HepG2 (cell line): ENCODE data around the gene KREMEN1. TPM values are rescaled to one million over a fixed set of nuclear protein-coding genes. Genes with fewer than 3 reads are reported as not detected.

ENCODE experiments used
- ATAC-seq: fragments of 200-7000 bp; cut with Tn5 transposase; 3 replicates; pipeline ENCODE4 v1.9.1; 2020; ENCODE audit warnings: mild to moderate bottlenecking, moderate library complexity
- BruUV-seq: library from RNA; stranded (reverse); fragments of 400-500 nt; replicated peaks from 2 replicates; lab custom pipeline; 2021; lab: Mats Ljungman, UMichigan
- CTCF ChIA-PET: fragments of 300-600 bp; formaldehyde crosslinking; extraction: SDS; loops from one replicate; lab custom pipeline; 2021; ENCODE audit warnings: low total read pairs, inconsistent platforms, low intra/inter-chr PET ratio; lab: Yijun Ruan, JAX
- POLR2A ChIA-PET: fragments of 350-600 bp; sonication (Branson Sonifier 250); formaldehyde crosslinking; loops from one replicate; lab custom pipeline; 2020; ENCODE audit warnings: antibody characterized with exemption, inconsistent platforms; lab: Yijun Ruan, JAX
- DNase-seq: peaks from one replicate; pipeline ENCODE4 v3.0.0-alpha.2; 2015; ENCODE audit warnings: low spot score
- FAIRE-seq: peaks from 3 replicates; lab custom pipeline; 2011; peaks lifted over from hg19 to GRCh38; lab: Jason Lieb, UNC
- H2AFZ ChIP-seq: one replicate; pipeline ENCODE4 v1.6.1; 2011; ENCODE audit warnings: low read length, inconsistent platforms
- H3K27ac ChIP-seq: fragments of 300-600 bp; 3 replicates; pipeline ENCODE4 v1.8.0; 2011; ENCODE audit warnings: mixed run types, mild to moderate bottlenecking, mixed read lengths, low read length, inconsistent platforms; ENCODE audit not compliant: insufficient read depth; ENCODE audit errors: extremely low read length
- H3K27me3 ChIP-seq, 2 experiments: fragments of 200-600 bp in 1 of 2; 2 replicates in 1 of 2; 3 replicates in 1 of 2; pipeline versions ENCODE4 v1.6.0 to v1.8.0; 2011; ENCODE audit warnings: low read length in 2 of 2, mild to moderate bottlenecking in 2 of 2, moderate library complexity in 2 of 2, inconsistent platforms in 1 of 2; ENCODE audit not compliant: insufficient read depth in 2 of 2, control insufficient read depth in 1 of 2
- H3K36me3 ChIP-seq, 2 experiments: fragments of 200-600 bp in 1 of 2; replicated peaks in 1 of 2; 2 replicates in 1 of 2; 3 replicates in 1 of 2; pipeline versions ENCODE4 v1.5.1 to v1.8.0; 2011; ENCODE audit warnings: low read length in 2 of 2, inconsistent platforms in 1 of 2; ENCODE audit not compliant: insufficient read depth in 2 of 2, control insufficient read depth in 1 of 2
- H3K4me1 ChIP-seq: 2 replicates; pipeline ENCODE4 v1.5.1; 2012; ENCODE audit warnings: low read length, inconsistent platforms; ENCODE audit not compliant: insufficient read depth
- H3K4me2 ChIP-seq: 2 replicates; pipeline ENCODE4 v1.6.0; 2011; ENCODE audit warnings: low read depth, low read length, inconsistent platforms
- H3K4me3 ChIP-seq, 3 experiments: fragments of 200-600 bp in 1 of 3; sonication (generic), shearing (Covaris generic) in 1 of 3; replicated peaks in 1 of 3; 2 replicates each; pipeline ENCODE4 v1.5.1; 2011 to 2016; ENCODE audit warnings: low read length in 3 of 3, inconsistent platforms in 2 of 3, low read depth in 2 of 3, mild to moderate bottlenecking in 2 of 3, control low read depth in 1 of 3, mixed read lengths in 1 of 3; ENCODE audit not compliant: insufficient read depth in 1 of 3
- H3K79me2 ChIP-seq: one replicate; pipeline ENCODE4 v1.6.1; 2011; ENCODE audit warnings: low read length, inconsistent platforms; ENCODE audit not compliant: insufficient read depth
- H3K9ac ChIP-seq: 2 replicates; pipeline ENCODE4 v1.6.0; 2011; ENCODE audit warnings: mild to moderate bottlenecking, low read depth, low read length, inconsistent platforms; ENCODE audit not compliant: insufficient read depth
- H3K9me3 ChIP-seq: 2 replicates; pipeline ENCODE4 v1.5.1; 2012; ENCODE audit warnings: mild to moderate bottlenecking, low read length
- H4K20me1 ChIP-seq: 2 replicates; pipeline ENCODE4 v1.6.0; 2011; ENCODE audit warnings: inconsistent platforms, mild to moderate bottlenecking, low read length, moderate library complexity; ENCODE audit not compliant: insufficient read depth
- BCL6 ChIP-seq: IDR thresholded peaks from 2 replicates; pipeline ENCODE4 v1.6.1; 2016; ENCODE audit warnings: missing genetic modification reagents, missing compliant biosample characterization
- ETV5 ChIP-seq: IDR thresholded peaks from 2 replicates; pipeline ENCODE4 v1.6.1; 2018; ENCODE audit warnings: missing biosample characterization, missing genetic modification reagents, inconsistent platforms, borderline replicate concordance
- FOXC1 ChIP-seq: sonication (generic); formaldehyde crosslinking; IDR thresholded peaks from 2 replicates; pipeline ENCODE4 v1.8.0; 2022; ENCODE audit warnings: mild to moderate bottlenecking, missing genetic modification reagents, borderline replicate concordance
- FOXP1 ChIP-seq, 2 experiments: fragments of 450-650 bp in 1 of 2; IDR thresholded peaks; 2 replicates each; pipeline ENCODE4 v1.6.1; 2017 to 2018; ENCODE audit warnings: antibody characterized with exemption in 1 of 2
- JUN ChIP-seq: sonication (generic); formaldehyde crosslinking; IDR thresholded peaks from 2 replicates; pipeline ENCODE4 v1.4.0; 2020; ENCODE audit warnings: mild to moderate bottlenecking, missing genetic modification reagents
- MAFF ChIP-seq: IDR thresholded peaks from 2 replicates; pipeline ENCODE4 v1.6.1; 2011; ENCODE audit warnings: low read depth, low read length, improper control_type of control experiment
- NR2F2 ChIP-seq: IDR thresholded peaks from 2 replicates; pipeline ENCODE4 v1.6.1; 2012; ENCODE audit warnings: low read depth, inconsistent platforms, borderline replicate concordance
- SIN3A ChIP-seq: IDR thresholded peaks from 2 replicates; pipeline ENCODE4 v1.6.1; 2011; ENCODE audit warnings: low read depth, mild to moderate bottlenecking, control low read depth, low read length, borderline replicate concordance
- SP5 ChIP-seq: IDR thresholded peaks from 2 replicates; pipeline ENCODE4 v1.6.1; 2016; ENCODE audit warnings: low read depth, borderline replicate concordance
- SRF ChIP-seq: IDR thresholded peaks from 2 replicates; pipeline ENCODE4 v1.6.1; 2011; ENCODE audit warnings: mild to moderate bottlenecking, low read depth, low read length, moderate library complexity
- XRCC5 ChIP-seq: fragments of 200-400 bp; formaldehyde crosslinking; optimal IDR thresholded peaks from 2 replicates; pipeline ENCODE3; 2017; ENCODE audit warnings: mild to moderate bottlenecking, low read length
- ZBTB20 ChIP-seq: sonication (generic); formaldehyde crosslinking; IDR thresholded peaks from 2 replicates; pipeline ENCODE4 v1.8.1; 2023; ENCODE audit warnings: missing genetic modification reagents, low read depth, mild to moderate bottlenecking, borderline replicate concordance
- ZNF274 ChIP-seq: sonication (generic); formaldehyde crosslinking; IDR thresholded peaks from 2 replicates; pipeline ENCODE4 v1.5.1; 2020; ENCODE audit warnings: mild to moderate bottlenecking, missing genetic modification reagents
- ZNF567 ChIP-seq: sonication (generic); formaldehyde crosslinking; IDR thresholded peaks from 2 replicates; pipeline ENCODE4 v1.8.1; 2023; ENCODE audit warnings: mild to moderate bottlenecking, missing genetic modification reagents, borderline replicate concordance
- WGBS: methylation state at CpG from one replicate; pipeline ENCODE4 v1.1.6; 2017; ENCODE audit warnings: low lambda C conversion rate; 5-methylcytosine and 5-hydroxymethylcytosine counted together
- in situ Hi-C: cut with HindIII; loops from 2 replicates; pipeline ENCODE4 v1.10.0; 2017; ENCODE audit warnings: low pct_unique_long_range_greater_than_20kb; ENCODE audit not compliant: extremely low pct_ligation_motif_present
- intact Hi-C: fragments of 100-400 bp; cut with micrococcal nuclease; formaldehyde crosslinking; loops from one replicate; pipeline ENCODE4 v1.10.0; 2022; ENCODE audit not compliant: unreplicated experiment
- polyA plus RNA-seq, 8 experiments: library from polyadenylated mRNA; depleted of rRNA in 3 of 8; stranded (reverse) in 7 of 8; unstranded in 1 of 8; fragments of >200 nt; fragmentation: Illumina TruSeq in 4 of 8; extraction: Trizol in 4 of 8; gene quantifications; 2 replicates each; pipeline versions ENCODE4 v1.2.1 to v1.2.3, GENCODE V29; 2011 to 2016; ENCODE audit warnings: low read depth in 4 of 8, missing spikeins in 1 of 8, mixed read lengths in 1 of 8; ENCODE audit not compliant: insufficient read depth in 1 of 8
- total RNA-seq, 5 experiments: library from RNA; depleted of rRNA; stranded (reverse); fragments of >200 nt; fragmentation: Illumina TruSeq; extraction: Trizol; gene quantifications; 2 replicates each; pipeline ENCODE4 v1.2.3, GENCODE V29; 2016; ENCODE audit warnings: low read depth in 1 of 5
- TF ChIP-seq, protein P1 (sequence below): conservative IDR thresholded peaks from 2 replicates; pipeline ENCODE4 v1.6.1; 2018; ENCODE audit warnings: missing genetic modification reagents
- TF ChIP-seq, protein P2 (sequence below): sonication (generic); formaldehyde crosslinking; IDR thresholded peaks from 2 replicates; pipeline ENCODE4 v1.4.0; 2020; ENCODE audit warnings: missing genetic modification reagents
- TF ChIP-seq, protein P3 (sequence below): sonication (generic); formaldehyde crosslinking; IDR thresholded peaks from 2 replicates; pipeline ENCODE4; 2020; ENCODE audit warnings: missing genetic modification reagents, mild to moderate bottlenecking, borderline replicate concordance

KREMEN1 gene
- total and polyA plus RNA-seq, 2 of the 13 experiments (the other 11 are each of a cell fraction or from before 2014, with no cell fraction given): 9.8 to 13.8 TPM

DNA sequence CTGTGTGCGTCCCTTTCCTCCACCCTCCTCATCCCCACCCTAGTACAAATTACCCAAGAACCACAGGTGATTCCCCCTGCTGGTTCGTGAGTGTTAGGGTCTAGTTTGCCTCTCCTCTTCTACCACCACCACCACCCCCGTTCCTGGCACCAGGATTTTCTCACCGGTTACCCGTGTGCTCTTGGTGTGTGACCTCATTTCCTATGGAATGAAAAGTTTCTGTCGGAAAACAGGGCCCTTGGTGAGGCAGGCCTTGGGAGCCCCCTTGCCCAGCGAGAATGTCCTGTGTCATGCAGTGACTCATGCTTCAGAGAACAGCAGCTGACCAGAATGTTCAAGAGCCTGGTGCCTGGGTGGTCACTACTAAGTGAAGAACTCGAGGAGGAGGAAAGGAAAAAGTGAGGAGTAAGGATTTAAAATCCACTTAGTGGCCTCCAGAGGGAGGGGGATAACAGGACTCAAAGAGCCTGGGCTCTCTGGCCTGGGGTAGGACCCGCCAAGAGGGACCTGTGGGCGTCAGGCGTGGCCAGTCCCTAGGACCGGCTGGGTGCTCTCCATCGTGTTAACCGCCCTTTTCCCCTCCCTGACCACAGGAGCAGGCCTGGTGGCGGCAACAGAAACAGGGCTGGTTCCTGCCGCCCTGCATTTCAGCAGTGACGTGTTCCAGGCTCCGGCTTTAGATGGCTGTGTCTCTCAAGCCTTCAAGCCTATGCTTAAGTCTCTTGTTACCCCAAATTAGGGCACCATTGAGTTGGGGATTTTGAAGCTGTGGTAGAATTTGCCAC lies 41.4 kb upstream of the KREMEN1 start:
- Histone ChIP-seq H3K4me3 (peak overlapping the region; percentile 18 to 51 (median 36); a peak in 4 of 6 replicates), H4K20me1 (no peaks in the 10 kb centered on the region), H3K9me3 (no peaks in the 10 kb centered on the region), H3K27me3 (no peaks in the 10 kb centered on the region), H3K4me2 (peak overlapping the region; percentile 67), H3K79me2 (peaks cover 76% of the 10 kb centered on the region), H3K27ac (peak overlapping the region; percentile 88), H3K9ac (peak overlapping the region; percentile 70), H2AFZ (no peak overlapping the region), H3K4me1 (peaks cover 95% of the 10 kb centered on the region), H3K36me3 (peaks cover 21 to 57% of the 10 kb centered on the region in 2 experiments)
- in situ Hi-C loops: loop anchor here (5.0 kb wide), 1 partner anchor 114 kb away; no protein-coding TSS in a partner anchor
- ChIA-PET CTCF (no interaction called here), POLR2A (interaction anchor here (0.8 to 5.0 kb wide), 22 partner anchors 10 to 247 kb away, joined by 3 to 44 read pairs (median 8); partner anchors contain the start of gene ZNRF3)
- intact Hi-C loops: loop anchor here (2.0 to 5.0 kb wide), 3 partner anchors 27 to 144 kb away; no protein-coding TSS in a partner anchor
- FAIRE-seq (no peak), DNase-seq (peak; percentile 93), ATAC-seq (peak; percentile 74)
- WGBS: 35% methylated on average over 13 of the region's 18 CpGs
- TSS peak; percentile 53 for BruUV-seq
- no peak for TF ChIP-seq ZNF274
- TF ChIP-seq, protein P1, sequence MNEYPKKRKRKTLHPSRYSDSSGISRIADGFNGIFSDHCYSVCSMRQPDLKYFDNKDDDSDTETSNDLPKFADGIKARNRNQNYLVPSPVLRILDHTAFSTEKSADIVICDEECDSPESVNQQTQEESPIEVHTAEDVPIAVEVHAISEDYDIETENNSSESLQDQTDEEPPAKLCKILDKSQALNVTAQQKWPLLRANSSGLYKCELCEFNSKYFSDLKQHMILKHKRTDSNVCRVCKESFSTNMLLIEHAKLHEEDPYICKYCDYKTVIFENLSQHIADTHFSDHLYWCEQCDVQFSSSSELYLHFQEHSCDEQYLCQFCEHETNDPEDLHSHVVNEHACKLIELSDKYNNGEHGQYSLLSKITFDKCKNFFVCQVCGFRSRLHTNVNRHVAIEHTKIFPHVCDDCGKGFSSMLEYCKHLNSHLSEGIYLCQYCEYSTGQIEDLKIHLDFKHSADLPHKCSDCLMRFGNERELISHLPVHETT: 0 out of 2 replicates have a peak, but pooled peaks have one; percentile 28
- TF ChIP-seq ETV5 (CRISPR knock-in tag): peak; percentile 59; the same call in 1 of the 2 replicates
- TF ChIP-seq, protein P2, sequence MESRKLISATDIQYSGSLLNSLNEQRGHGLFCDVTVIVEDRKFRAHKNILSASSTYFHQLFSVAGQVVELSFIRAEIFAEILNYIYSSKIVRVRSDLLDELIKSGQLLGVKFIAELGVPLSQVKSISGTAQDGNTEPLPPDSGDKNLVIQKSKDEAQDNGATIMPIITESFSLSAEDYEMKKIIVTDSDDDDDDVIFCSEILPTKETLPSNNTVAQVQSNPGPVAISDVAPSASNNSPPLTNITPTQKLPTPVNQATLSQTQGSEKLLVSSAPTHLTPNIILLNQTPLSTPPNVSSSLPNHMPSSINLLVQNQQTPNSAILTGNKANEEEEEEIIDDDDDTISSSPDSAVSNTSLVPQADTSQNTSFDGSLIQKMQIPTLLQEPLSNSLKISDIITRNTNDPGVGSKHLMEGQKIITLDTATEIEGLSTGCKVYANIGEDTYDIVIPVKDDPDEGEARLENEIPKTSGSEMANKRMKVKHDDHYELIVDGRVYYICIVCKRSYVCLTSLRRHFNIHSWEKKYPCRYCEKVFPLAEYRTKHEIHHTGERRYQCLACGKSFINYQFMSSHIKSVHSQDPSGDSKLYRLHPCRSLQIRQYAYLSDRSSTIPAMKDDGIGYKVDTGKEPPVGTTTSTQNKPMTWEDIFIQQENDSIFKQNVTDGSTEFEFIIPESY (CRISPR knock-in tag): 0 out of 2 replicates have a peak, but pooled peaks have one; percentile 21
- TF ChIP-seq SRF: no peak
- no peak for TF ChIP-seq FOXP1 (IDR thresholded peaks at IDR 0.05)
- peak; percentile 34; the same call in 1 of the 2 replicates for TF ChIP-seq FOXP1 (CRISPR knock-in tag; IDR thresholded peaks at IDR 0.05)
- TF ChIP-seq NR2F2: no peak; the same call in 1 of the 2 replicates
- TF ChIP-seq, protein P3, sequence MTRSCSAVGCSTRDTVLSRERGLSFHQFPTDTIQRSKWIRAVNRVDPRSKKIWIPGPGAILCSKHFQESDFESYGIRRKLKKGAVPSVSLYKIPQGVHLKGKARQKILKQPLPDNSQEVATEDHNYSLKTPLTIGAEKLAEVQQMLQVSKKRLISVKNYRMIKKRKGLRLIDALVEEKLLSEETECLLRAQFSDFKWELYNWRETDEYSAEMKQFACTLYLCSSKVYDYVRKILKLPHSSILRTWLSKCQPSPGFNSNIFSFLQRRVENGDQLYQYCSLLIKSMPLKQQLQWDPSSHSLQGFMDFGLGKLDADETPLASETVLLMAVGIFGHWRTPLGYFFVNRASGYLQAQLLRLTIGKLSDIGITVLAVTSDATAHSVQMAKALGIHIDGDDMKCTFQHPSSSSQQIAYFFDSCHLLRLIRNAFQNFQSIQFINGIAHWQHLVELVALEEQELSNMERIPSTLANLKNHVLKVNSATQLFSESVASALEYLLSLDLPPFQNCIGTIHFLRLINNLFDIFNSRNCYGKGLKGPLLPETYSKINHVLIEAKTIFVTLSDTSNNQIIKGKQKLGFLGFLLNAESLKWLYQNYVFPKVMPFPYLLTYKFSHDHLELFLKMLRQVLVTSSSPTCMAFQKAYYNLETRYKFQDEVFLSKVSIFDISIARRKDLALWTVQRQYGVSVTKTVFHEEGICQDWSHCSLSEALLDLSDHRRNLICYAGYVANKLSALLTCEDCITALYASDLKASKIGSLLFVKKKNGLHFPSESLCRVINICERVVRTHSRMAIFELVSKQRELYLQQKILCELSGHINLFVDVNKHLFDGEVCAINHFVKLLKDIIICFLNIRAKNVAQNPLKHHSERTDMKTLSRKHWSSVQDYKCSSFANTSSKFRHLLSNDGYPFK: peak; percentile 77; the same call in 1 of the 2 replicates
- peak; percentile 63 for TF ChIP-seq JUN (CRISPR knock-in tag)
- peak; percentile 70; the same call in 1 of the 2 replicates for TF ChIP-seq ZBTB20 (CRISPR knock-in tag)
- TF ChIP-seq SIN3A: 0 out of 2 replicates have a peak, but pooled peaks have one; percentile 31
- TF ChIP-seq ZNF567 (CRISPR knock-in tag): no peak
- TF ChIP-seq FOXC1 (CRISPR knock-in tag): 0 out of 2 replicates have a peak, but pooled peaks have one; percentile 51
- TF ChIP-seq XRCC5: peak; percentile 16
- 0 out of 2 replicates have a peak, but pooled peaks have one; percentile 12 for TF ChIP-seq SP5 (CRISPR knock-in tag)
- peak; percentile 59; the same call in 1 of the 2 replicates for TF ChIP-seq MAFF
- TF ChIP-seq BCL6 (CRISPR knock-in tag): no peak
